ENCODE results near the gene VAV3.
"Not testable (repeated sequence)": the region's sequence is repeated elsewhere in the genome, so short reads cannot be mapped to it uniquely, and the experiment has no call there.

Gene VAV3

DNA sequence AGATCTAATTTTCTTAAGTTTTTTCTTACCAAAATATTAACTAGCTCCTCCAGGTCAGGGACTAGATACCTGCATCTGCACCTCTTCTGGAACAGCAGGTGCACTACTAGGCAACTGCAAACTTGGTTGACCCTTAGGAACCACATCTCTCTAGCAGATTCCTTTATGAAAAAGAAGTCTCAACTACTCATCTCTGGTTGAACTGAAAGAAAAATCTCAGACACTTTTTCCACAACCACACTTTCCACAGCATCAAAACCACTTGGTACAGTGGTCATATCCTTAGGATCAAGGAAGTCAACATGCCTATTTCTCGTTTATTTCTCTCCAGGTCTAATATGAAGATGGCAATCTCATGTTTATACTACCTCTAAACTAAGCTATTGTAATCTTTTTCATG is 52.3 kb downstream of the VAV3 start:
- Histone ChIP-seq H3K4me1 (ENCODE audit: control insufficient read depth, insufficient read depth, low read length, poor library complexity, severe bottlenecking) (no peaks in the 10 kb centered on the region), H3K36me3 (ENCODE audit: control insufficient read depth, insufficient read depth, low read length) (no peaks in the 10 kb centered on the region), H3K27ac (ENCODE audit: low read depth, low read length, severe bottlenecking) (no peak overlapping the region), H3K9me3 (ENCODE audit: control insufficient read depth, low read length) (no peaks in the 10 kb centered on the region), H3K4me3 (ENCODE audit: extremely low read depth, insufficient read depth, low read length, poor library complexity, severe bottlenecking) (no peak overlapping the region)
- no CpG with 5 or more reads among the region's 1 CpG for WGBS, 2 experiments (ENCODE audit: insufficient coverage in 2 of 2)

GRCh38 chr1:107900090-107900945 is 64.7 kb downstream of the VAV3 start:
- Histone ChIP-seq H3K4me1 (ENCODE audit: control insufficient read depth, insufficient read depth, low read length, poor library complexity, severe bottlenecking) (peaks cover 4% of the 10 kb centered on the region), H3K4me3 (ENCODE audit: extremely low read depth, insufficient read depth, low read length, poor library complexity, severe bottlenecking) (no peak overlapping the region), H3K9me3 (ENCODE audit: control insufficient read depth, low read length) (no peaks in the 10 kb centered on the region), H3K27ac (ENCODE audit: low read depth, low read length, severe bottlenecking) (no peak overlapping the region), H3K36me3 (ENCODE audit: control insufficient read depth, insufficient read depth, low read length) (no peaks in the 10 kb centered on the region)
- WGBS, 2 experiments (ENCODE audit: insufficient coverage in 2 of 2): 100% methylated on average over 1 of the region's 6 CpGs; no CpG with 5 or more reads in 1 of the 2 experiments

GRCh38 chr1:107899655-107900054 is 65.3 kb downstream of the VAV3 start:
- H3K9me3 ChIP-seq (ENCODE audit: control insufficient read depth, low read length): no peaks in the 10 kb centered on the region
- 83 to 88% methylated on average over 1 to 2 of the region's 2 CpGs for WGBS, 2 experiments (ENCODE audit: insufficient coverage in 2 of 2)

DNA sequence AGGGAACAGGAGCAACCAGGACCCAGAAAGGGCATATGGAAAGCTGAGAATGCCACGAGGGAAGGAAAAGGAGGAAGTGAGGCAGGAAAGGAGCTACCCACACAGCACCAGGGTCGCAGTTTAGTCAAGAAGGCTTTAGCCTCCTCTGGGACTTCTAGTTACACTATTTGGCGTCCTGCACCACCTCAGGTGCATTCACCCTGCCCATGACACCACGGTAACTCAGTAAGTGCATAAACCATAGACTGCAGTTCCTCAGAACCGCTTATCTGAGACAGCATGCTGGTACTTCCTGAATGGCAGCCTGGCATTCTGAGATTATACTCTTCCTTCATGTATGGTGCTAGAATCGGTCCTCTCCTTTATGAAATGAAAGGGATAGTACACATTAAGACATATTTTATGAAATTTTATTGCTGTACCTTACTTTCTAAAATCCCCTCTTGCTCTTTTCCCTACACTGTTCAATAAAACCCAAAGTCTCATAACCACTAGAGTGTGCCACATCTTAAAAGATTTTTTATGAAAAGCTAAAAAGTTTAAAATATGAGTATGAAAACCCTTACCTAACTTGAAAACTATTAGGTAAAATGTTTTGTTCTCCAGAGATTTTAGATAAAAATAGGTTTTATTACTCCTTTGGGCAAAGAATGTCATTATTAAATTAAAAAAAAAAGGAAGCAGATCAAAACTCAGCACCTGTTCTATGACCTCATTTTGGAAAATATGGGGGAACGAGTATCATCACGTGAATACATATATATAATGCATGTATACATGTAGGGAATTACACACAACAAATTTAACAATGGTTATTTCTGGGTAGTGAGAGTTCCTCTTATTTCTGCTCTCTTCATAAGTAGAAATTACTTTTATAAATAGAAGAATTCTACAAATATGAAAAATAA is 67.3 kb downstream of the VAV3 start:
- 87 to 91% methylated on average over 4 to 5 of the region's 8 CpGs for WGBS, 2 experiments (ENCODE audit: insufficient coverage in 2 of 2)
- no peak overlapping the region for H3K27ac ChIP-seq (ENCODE audit: low read depth, low read length, severe bottlenecking)
- peaks cover 4% of the 10 kb centered on the region for H3K4me1 ChIP-seq (ENCODE audit: control insufficient read depth, insufficient read depth, low read length, poor library complexity, severe bottlenecking)
- peaks cover 7% of the 10 kb centered on the region for H3K9me3 ChIP-seq (ENCODE audit: control insufficient read depth, low read length)
- H3K36me3 ChIP-seq (ENCODE audit: control insufficient read depth, insufficient read depth, low read length): no peaks in the 10 kb centered on the region
- no peak overlapping the region for H3K4me3 ChIP-seq (ENCODE audit: extremely low read depth, insufficient read depth, low read length, poor library complexity, severe bottlenecking)

More at GRCh38 chr1:107899655-107900054, 65.3 kb downstream of the VAV3 start:
- Histone ChIP-seq H3K36me3 (ENCODE audit: control insufficient read depth, insufficient read depth, low read length) (no peaks in the 10 kb centered on the region), H3K4me3 (ENCODE audit: extremely low read depth, insufficient read depth, low read length, poor library complexity, severe bottlenecking) (no peak overlapping the region), H3K27ac (ENCODE audit: low read depth, low read length, severe bottlenecking) (no peak overlapping the region), H3K4me1 (ENCODE audit: control insufficient read depth, insufficient read depth, low read length, poor library complexity, severe bottlenecking) (peaks cover 4% of the 10 kb centered on the region)

GRCh38 chr1:107896936-107897335 is 68.0 kb downstream of the VAV3 start:
- no peaks in the 10 kb centered on the region for H3K36me3 ChIP-seq (ENCODE audit: control insufficient read depth, insufficient read depth, low read length)
- no CpG with 5 or more reads among the region's 1 CpG for WGBS, 2 experiments (ENCODE audit: insufficient coverage in 2 of 2)
- H3K4me3 ChIP-seq (ENCODE audit: extremely low read depth, insufficient read depth, low read length, poor library complexity, severe bottlenecking): no peak overlapping the region

DNA sequence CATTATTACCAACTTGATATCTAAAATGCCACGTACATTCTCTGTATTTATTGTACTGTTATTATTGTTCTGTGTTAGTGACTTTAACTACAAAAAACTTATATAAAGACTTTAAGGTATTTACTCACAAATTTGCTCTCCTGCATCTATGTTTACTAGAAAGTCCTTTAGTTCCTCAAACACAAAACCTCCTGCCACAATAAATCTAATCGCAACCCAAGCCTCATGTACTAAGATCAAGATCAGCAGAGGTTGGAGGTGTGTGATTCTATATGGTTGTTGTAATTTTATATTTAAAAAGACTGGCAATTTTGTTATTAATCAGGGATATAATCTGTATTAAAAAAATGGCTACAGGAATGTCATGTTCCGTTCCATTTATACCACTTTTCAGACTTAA is 68.6 kb downstream of the VAV3 start:
- Histone ChIP-seq H3K36me3 (ENCODE audit: control insufficient read depth, insufficient read depth, low read length) (no peaks in the 10 kb centered on the region), H3K4me3 (ENCODE audit: extremely low read depth, insufficient read depth, low read length, poor library complexity, severe bottlenecking) (no peak overlapping the region), H3K4me1 (ENCODE audit: control insufficient read depth, insufficient read depth, low read length, poor library complexity, severe bottlenecking) (peaks cover 4% of the 10 kb centered on the region), H3K27ac (ENCODE audit: low read depth, low read length, severe bottlenecking) (no peak overlapping the region), H3K9me3 (ENCODE audit: control insufficient read depth, low read length) (peaks cover 7% of the 10 kb centered on the region)
- WGBS, 2 experiments (ENCODE audit: insufficient coverage in 2 of 2): no CpG with 5 or more reads among the region's 3 CpGs

More at GRCh38 chr1:107896936-107897335, 68.0 kb downstream of the VAV3 start:
- peaks cover 7% of the 10 kb centered on the region for H3K9me3 ChIP-seq (ENCODE audit: control insufficient read depth, low read length)
- peaks cover 4% of the 10 kb centered on the region for H3K4me1 ChIP-seq (ENCODE audit: control insufficient read depth, insufficient read depth, low read length, poor library complexity, severe bottlenecking)
- no peak overlapping the region for H3K27ac ChIP-seq (ENCODE audit: low read depth, low read length, severe bottlenecking)

DNA sequence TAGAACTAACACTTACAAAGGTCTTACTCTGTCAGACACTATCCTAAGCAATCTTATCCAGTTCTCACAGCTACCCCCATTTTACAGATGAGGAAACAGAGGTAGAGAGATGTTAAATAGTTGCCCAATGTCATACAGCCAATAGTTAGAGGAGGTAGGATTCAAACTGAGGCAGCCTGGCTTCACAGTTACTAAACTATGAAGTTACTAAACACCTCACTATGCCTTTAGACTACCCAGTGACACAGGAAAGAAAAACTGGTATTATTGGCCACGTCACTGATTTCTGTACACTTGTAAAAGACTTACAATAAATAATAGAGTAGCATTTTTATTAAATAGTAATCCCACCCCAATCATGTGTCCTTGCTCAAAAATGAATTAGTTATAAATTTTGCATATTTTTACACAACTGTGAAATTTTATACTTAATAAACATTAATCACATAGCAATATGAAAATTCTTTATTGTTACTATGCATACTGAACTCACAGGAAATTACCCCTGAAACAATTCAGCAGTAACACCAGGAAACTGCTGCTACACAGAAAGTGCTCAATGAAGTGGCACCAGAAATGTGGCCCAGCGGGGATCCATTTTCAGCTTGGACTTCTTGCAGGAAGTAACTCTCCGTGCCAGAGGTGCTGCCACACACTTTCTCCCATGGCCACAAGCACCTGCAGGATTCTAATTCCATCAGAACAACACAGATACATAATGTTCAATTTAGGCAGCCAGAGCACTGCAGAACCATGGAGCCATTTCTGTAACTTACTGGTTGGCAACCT is 69.4 kb downstream of the VAV3 start:
- Histone ChIP-seq H3K4me1 (ENCODE audit: control insufficient read depth, insufficient read depth, low read length, poor library complexity, severe bottlenecking) (peaks cover 4% of the 10 kb centered on the region), H3K4me3 (ENCODE audit: extremely low read depth, insufficient read depth, low read length, poor library complexity, severe bottlenecking) (no peak overlapping the region), H3K9me3 (ENCODE audit: control insufficient read depth, low read length) (peaks cover 7% of the 10 kb centered on the region), H3K27ac (ENCODE audit: low read depth, low read length, severe bottlenecking) (no peak overlapping the region), H3K36me3 (ENCODE audit: control insufficient read depth, insufficient read depth, low read length) (no peaks in the 10 kb centered on the region)
- WGBS, 2 experiments (ENCODE audit: insufficient coverage in 2 of 2): 67 to 100% methylated on average over 2 of the region's 3 CpGs

GRCh38 chr1:107894605-107895004 is 70.4 kb downstream of the VAV3 start:
- H3K9me3 ChIP-seq (ENCODE audit: control insufficient read depth, low read length): peaks cover 7% of the 10 kb centered on the region
- WGBS, 2 experiments (ENCODE audit: insufficient coverage in 2 of 2): no CpG with 5 or more reads among the region's 1 CpG
- H3K4me3 ChIP-seq (ENCODE audit: extremely low read depth, insufficient read depth, low read length, poor library complexity, severe bottlenecking): no peak overlapping the region
- H3K36me3 ChIP-seq (ENCODE audit: control insufficient read depth, insufficient read depth, low read length): no peaks in the 10 kb centered on the region
- H3K27ac ChIP-seq (ENCODE audit: low read depth, low read length, severe bottlenecking): no peak overlapping the region
- H3K4me1 ChIP-seq (ENCODE audit: control insufficient read depth, insufficient read depth, low read length, poor library complexity, severe bottlenecking): no peaks in the 10 kb centered on the region

GRCh38 chr1:107893350-107893749 is 71.6 kb downstream of the VAV3 start:
- not testable (repeated sequence) for H3K4me1 ChIP-seq (ENCODE audit: control insufficient read depth, insufficient read depth, low read length, poor library complexity, severe bottlenecking); H3K4me3 ChIP-seq (ENCODE audit: extremely low read depth, insufficient read depth, low read length, poor library complexity, severe bottlenecking); H3K9me3 ChIP-seq (ENCODE audit: control insufficient read depth, low read length); H3K36me3 ChIP-seq (ENCODE audit: control insufficient read depth, insufficient read depth, low read length); H3K27ac ChIP-seq (ENCODE audit: low read depth, low read length, severe bottlenecking)
- 83% methylated on average over 1 of the region's 2 CpGs; no CpG with 5 or more reads in 1 of the 2 experiments for WGBS, 2 experiments (ENCODE audit: insufficient coverage in 2 of 2)

GRCh38 chr1:107889524-107889923 is 75.5 kb downstream of the VAV3 start:
- H3K27ac ChIP-seq (ENCODE audit: low read depth, low read length, severe bottlenecking): no peak overlapping the region
- no peaks in the 10 kb centered on the region for H3K4me1 ChIP-seq (ENCODE audit: control insufficient read depth, insufficient read depth, low read length, poor library complexity, severe bottlenecking)
- H3K4me3 ChIP-seq (ENCODE audit: extremely low read depth, insufficient read depth, low read length, poor library complexity, severe bottlenecking): no peak overlapping the region
- peaks cover 7% of the 10 kb centered on the region for H3K9me3 ChIP-seq (ENCODE audit: control insufficient read depth, low read length)
- no peaks in the 10 kb centered on the region for H3K36me3 ChIP-seq (ENCODE audit: control insufficient read depth, insufficient read depth, low read length)
- WGBS, 2 experiments (ENCODE audit: insufficient coverage in 2 of 2): 100% methylated on average over 1 of the region's 2 CpGs; no CpG with 5 or more reads in 1 of the 2 experiments

Data from mesodermal cell (in vitro differentiated cells).